HL-60 (cell line): Measurements from ENCODE around the gene FREM1.

Experiments
- DNase-seq, 2 experiments: peaks; one replicate each; pipeline ENCODE4 v3.0.0-alpha.2; 2010 to 2020; ENCODE audit warnings: low read depth in 1 of 2, low spot score in 1 of 2
- H3K27ac ChIP-seq: fragments of 250-450 bp; sonication (Bioruptor Pico); replicated peaks from 2 replicates; pipeline ENCODE4 v1.5.1; 2020; ENCODE audit warnings: mild to moderate bottlenecking, moderate library complexity
- H3K27me3 ChIP-seq: fragments of 250-450 bp; sonication (Bioruptor Pico); 2 replicates; pipeline ENCODE4 v1.5.1; 2021; ENCODE audit warnings: mild to moderate bottlenecking, moderate library complexity; ENCODE audit not compliant: insufficient read depth, poor library complexity, severe bottlenecking
- H3K4me3 ChIP-seq: replicated peaks from 2 replicates; pipeline ENCODE4 v1.5.1; 2011; ENCODE audit warnings: mild to moderate bottlenecking, control low read depth, low read length; ENCODE audit not compliant: insufficient read depth
- GABPA ChIP-seq: IDR thresholded peaks from 2 replicates; pipeline ENCODE4 v1.6.1; 2012; ENCODE audit warnings: low read depth
- POLR2AphosphoS5 ChIP-seq: IDR thresholded peaks from 2 replicates; pipeline ENCODE4 v1.6.1; 2012; ENCODE audit warnings: low read depth
- SPI1 ChIP-seq: IDR thresholded peaks from 2 replicates; pipeline ENCODE4 v1.6.1; 2012; ENCODE audit warnings: low read depth, mild to moderate bottlenecking, borderline replicate concordance
- TF ChIP-seq, protein P1 (sequence below): IDR thresholded peaks from 2 replicates; pipeline ENCODE4 v1.6.1; 2012; ENCODE audit warnings: low read depth; ENCODE audit not compliant: insufficient replicate concordance
- TF ChIP-seq, protein P2 (sequence below): IDR thresholded peaks from one replicate; pipeline ENCODE4 v1.5.1; 2011; ENCODE audit warnings: low read length, control low read depth, inconsistent platforms; ENCODE audit not compliant: insufficient read depth

The FREM1 gene

DNA sequence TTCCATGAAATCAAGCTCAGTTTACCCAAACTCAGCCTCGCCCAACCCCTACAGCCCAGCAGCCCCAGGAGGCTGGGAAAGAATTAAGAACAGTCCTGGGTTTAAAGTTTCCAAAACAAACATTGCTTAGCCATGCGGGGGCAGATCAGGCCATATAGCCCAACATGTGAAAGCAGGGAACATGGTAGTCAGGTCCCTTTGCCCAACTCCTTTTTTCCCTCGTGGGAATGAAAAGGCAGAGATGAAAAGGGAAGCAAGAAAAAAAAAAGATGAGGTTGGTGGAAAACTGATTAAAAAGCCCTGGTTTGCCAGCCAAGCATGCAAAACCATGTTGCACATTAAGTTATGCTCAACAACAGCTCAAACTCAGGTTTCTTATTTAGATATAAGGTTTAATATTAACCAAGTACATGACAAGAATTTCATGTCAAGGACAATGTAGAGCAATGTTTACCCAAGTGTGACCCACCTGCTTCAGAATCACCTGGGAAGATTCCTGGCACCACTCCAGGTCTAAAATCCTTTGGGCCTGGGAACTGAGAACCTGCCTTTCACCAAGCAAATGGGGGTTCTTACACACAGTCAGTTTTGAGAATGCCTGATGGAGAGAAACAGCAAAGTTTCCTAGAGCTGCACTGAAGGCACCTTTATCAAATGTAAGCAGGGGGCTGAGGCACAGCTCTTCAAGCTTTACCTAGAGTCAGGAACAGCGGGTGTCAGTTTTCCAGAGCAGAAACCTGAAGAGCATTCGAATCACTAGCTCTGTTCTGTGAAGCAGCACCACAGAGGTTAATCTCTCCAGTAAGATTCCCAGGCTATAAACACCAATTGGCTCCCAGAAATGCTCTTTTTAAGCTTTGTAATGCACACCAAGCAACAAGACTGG is 1.7 kb downstream of the FREM1 start:
- Histone ChIP-seq H3K27ac (no peak overlapping the region), H3K27me3 (no peaks in the 10 kb centered on the region), H3K4me3 (no peak overlapping the region)
- no peak for DNase-seq
- TF ChIP-seq GABPA, result no peak
- TF ChIP-seq, protein P1, sequence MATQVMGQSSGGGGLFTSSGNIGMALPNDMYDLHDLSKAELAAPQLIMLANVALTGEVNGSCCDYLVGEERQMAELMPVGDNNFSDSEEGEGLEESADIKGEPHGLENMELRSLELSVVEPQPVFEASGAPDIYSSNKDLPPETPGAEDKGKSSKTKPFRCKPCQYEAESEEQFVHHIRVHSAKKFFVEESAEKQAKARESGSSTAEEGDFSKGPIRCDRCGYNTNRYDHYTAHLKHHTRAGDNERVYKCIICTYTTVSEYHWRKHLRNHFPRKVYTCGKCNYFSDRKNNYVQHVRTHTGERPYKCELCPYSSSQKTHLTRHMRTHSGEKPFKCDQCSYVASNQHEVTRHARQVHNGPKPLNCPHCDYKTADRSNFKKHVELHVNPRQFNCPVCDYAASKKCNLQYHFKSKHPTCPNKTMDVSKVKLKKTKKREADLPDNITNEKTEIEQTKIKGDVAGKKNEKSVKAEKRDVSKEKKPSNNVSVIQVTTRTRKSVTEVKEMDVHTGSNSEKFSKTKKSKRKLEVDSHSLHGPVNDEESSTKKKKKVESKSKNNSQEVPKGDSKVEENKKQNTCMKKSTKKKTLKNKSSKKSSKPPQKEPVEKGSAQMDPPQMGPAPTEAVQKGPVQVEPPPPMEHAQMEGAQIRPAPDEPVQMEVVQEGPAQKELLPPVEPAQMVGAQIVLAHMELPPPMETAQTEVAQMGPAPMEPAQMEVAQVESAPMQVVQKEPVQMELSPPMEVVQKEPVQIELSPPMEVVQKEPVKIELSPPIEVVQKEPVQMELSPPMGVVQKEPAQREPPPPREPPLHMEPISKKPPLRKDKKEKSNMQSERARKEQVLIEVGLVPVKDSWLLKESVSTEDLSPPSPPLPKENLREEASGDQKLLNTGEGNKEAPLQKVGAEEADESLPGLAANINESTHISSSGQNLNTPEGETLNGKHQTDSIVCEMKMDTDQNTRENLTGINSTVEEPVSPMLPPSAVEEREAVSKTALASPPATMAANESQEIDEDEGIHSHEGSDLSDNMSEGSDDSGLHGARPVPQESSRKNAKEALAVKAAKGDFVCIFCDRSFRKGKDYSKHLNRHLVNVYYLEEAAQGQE, result no peak
- no peak for TF ChIP-seq SPI1
- TF ChIP-seq, protein P2, sequence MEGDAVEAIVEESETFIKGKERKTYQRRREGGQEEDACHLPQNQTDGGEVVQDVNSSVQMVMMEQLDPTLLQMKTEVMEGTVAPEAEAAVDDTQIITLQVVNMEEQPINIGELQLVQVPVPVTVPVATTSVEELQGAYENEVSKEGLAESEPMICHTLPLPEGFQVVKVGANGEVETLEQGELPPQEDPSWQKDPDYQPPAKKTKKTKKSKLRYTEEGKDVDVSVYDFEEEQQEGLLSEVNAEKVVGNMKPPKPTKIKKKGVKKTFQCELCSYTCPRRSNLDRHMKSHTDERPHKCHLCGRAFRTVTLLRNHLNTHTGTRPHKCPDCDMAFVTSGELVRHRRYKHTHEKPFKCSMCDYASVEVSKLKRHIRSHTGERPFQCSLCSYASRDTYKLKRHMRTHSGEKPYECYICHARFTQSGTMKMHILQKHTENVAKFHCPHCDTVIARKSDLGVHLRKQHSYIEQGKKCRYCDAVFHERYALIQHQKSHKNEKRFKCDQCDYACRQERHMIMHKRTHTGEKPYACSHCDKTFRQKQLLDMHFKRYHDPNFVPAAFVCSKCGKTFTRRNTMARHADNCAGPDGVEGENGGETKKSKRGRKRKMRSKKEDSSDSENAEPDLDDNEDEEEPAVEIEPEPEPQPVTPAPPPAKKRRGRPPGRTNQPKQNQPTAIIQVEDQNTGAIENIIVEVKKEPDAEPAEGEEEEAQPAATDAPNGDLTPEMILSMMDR, result no peak
- no peak for TF ChIP-seq POLR2AphosphoS5

DNA sequence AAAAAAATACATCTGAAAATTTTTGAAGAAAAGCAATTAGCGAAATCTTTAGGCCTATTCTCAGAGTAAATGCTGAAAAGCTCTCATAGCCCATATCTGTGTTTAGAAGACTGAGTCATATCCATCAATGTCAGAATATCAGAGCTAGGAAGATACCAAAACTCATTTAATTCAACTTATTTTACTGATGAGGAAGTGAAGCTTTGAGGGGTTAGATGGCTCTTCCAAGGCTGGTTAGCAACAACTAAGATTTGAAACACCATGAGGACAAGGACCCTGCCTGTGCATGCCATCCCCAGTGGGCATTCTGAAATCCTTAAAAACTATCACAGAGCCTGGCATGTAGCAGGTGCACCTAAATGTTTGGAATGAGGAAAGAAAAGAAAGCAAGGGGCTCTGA is 2.5 kb downstream of the FREM1 start:
- DNase-seq, result no peak
- Histone ChIP-seq H3K4me3 (no peak overlapping the region), H3K27me3 (no peaks in the 10 kb centered on the region), H3K27ac (no peak overlapping the region)
- no peak for TF ChIP-seq POLR2AphosphoS5
- TF ChIP-seq, protein P2, result no peak
- TF ChIP-seq, protein P1, result no peak
- no peak for TF ChIP-seq SPI1
- TF ChIP-seq GABPA, result no peak

DNA sequence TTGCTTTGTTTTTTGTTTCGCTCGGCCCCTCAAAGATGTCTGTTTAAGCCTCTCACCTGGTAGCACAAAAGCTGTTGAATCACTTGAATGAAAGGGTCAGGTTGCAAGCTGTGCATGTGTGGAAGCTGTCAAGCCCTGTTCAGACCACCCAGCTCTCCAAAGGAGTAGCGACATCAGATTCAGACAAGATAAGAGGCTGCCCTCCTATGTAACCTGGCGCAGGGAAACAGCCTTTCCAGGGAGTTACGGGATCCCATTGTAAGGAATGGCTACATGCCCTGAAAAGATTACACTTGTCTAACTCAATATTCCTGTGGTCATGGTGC is 2.9 kb downstream of the FREM1 start:
- H3K4me3 ChIP-seq, result no peak overlapping the region

More for the DNA sequence above, 2.9 kb downstream of the FREM1 start:
- TF ChIP-seq SPI1, result no peak
- no peak for TF ChIP-seq POLR2AphosphoS5
- TF ChIP-seq GABPA, result no peak
- TF ChIP-seq, protein P1, result no peak
- TF ChIP-seq, protein P2, result no peak
- DNase-seq, result no peak
- Histone ChIP-seq H3K27me3 (no peaks in the 10 kb centered on the region), H3K27ac (no peak overlapping the region)
